Ovary (tissue), 9 donors: ENCODE data around the gene OPA1. TPM values are rescaled to one million over a fixed set of nuclear protein-coding genes. Genes with fewer than 3 reads are reported as not detected.

Experiments
- DNase-seq, 5 donors: peaks; one replicate each; pipeline ENCODE4 v3.0.0-alpha.2; 2019 to 2020
- H3K27ac ChIP-seq, 2 donors: fragments of 200-600 bp; one replicate each; pipeline versions ENCODE4 v1.5.1 to v1.8.0; 2019 to 2022
- H3K27me3 ChIP-seq: fragments of 200-600 bp; one replicate; pipeline ENCODE4 v1.8.0; 2022
- H3K36me3 ChIP-seq: fragments of 200-600 bp; sonication (generic); one replicate; pipeline ENCODE4 v1.5.1; 2019
- H3K4me1 ChIP-seq: one replicate; pipeline ENCODE4 v1.8.1; 2013; ENCODE audit warnings: mild to moderate bottlenecking, moderate library complexity; ENCODE audit not compliant: insufficient read depth
- H3K4me3 ChIP-seq: fragments of 200-600 bp; sonication (generic); one replicate; pipeline ENCODE4 v1.5.1; 2017
- H3K9me3 ChIP-seq, 2 donors: fragments of 200-600 bp in 1 of 2; sonication (generic) in 1 of 2; one replicate each; pipeline versions ENCODE4 v1.5.1 to v1.8.1; 2013 to 2019; ENCODE audit warnings: mild to moderate bottlenecking in 1 of 2, moderate library complexity in 1 of 2
- CTCF ChIP-seq, 3 donors: fragments of 450-650 bp in 2 of 3; fragments of 200-600 bp in 1 of 3; IDR thresholded peaks; one replicate each; pipeline versions ENCODE4 v1.5.1 to v1.8.0; 2016 to 2022; ENCODE audit warnings: antibody characterized with exemption in 3 of 3, mild to moderate bottlenecking in 1 of 3
- EP300 ChIP-seq: sonication (generic); formaldehyde crosslinking; IDR thresholded peaks from one replicate; pipeline ENCODE4 v1.6.1; 2017; ENCODE audit warnings: antibody characterized with exemption
- POLR2A ChIP-seq: fragments of 450-650 bp; IDR thresholded peaks from one replicate; pipeline ENCODE4 v1.6.1; 2017; ENCODE audit warnings: antibody characterized with exemption, mild to moderate bottlenecking, moderate library complexity
- WGBS, 3 donors: extraction: QIAGEN DNeasy Blood & Tissue Kit in 1 of 3; methylation state at CpG; one replicate each; pipeline versions ENCODE4 v1.1.5 to v1.1.7; 2013 to 2017; 5-methylcytosine and 5-hydroxymethylcytosine counted together
- intact Hi-C, 4 donors: fragments of 100-400 bp; cut with DNase I; formaldehyde crosslinking; loops; one replicate each; pipeline versions ENCODE4 v1.11.0 to v1.15.1; 2022 to 2023
- polyA plus RNA-seq, 2 donors: library from polyadenylated mRNA; stranded (reverse); fragments of 200-250 nt in 1 of 2; fragments of 350-450 nt in 1 of 2; fragmentation: Illumina TruSeq in 1 of 2; extraction: RNeasy Lipid Tissue Mini Kit (QIAGEN cat#74804) in 1 of 2; gene quantifications; one replicate each; pipeline ENCODE4 v1.2.3, GENCODE V29; 2013 to 2014
- total RNA-seq, 7 donors: library from RNA; depleted of rRNA in 2 of 7; stranded (reverse); fragments of >200 nt in 2 of 7; fragmentation: NEBNext Ultra II Directional in 3 of 7; extraction: Animal tissue kit (Norgen Biotek cat#: 25700) in 3 of 7; gene quantifications; one replicate each; pipeline versions ENCODE4 v1.1.0 to v1.2.4, GENCODE V29; 2016 to 2023
- donor health status: DM: no; HTN: no; CAD: no; lungs with moderate emphysema.
- donor health status: DM: no; HTN: no; CAD: no.
- donor health status: Bipolar disorder and iron deficiency.
- donor health status: DM: yes; HTN: yes; CAD: no.
- donor health status: DM: no; HTN: no; CAD: no.
- donor health status: DM: yes; HTN: yes; CAD: no.

OPA1 gene
- total and polyA plus RNA-seq, 9 donors = 14.4 to 50.4 (median 33.7) TPM

- no peaks in the 10 kb centered on the region for H3K27me3 ChIP-seq
- WGBS, 3 donors = 33 to 53% (median 35%) methylated on average over 9 of the region's 9 CpGs
- no peak overlapping the region for H3K27ac ChIP-seq
Measured at GRCh38 chr3:193711523-193711963, 118.5 kb downstream of the OPA1 start.

DNA sequence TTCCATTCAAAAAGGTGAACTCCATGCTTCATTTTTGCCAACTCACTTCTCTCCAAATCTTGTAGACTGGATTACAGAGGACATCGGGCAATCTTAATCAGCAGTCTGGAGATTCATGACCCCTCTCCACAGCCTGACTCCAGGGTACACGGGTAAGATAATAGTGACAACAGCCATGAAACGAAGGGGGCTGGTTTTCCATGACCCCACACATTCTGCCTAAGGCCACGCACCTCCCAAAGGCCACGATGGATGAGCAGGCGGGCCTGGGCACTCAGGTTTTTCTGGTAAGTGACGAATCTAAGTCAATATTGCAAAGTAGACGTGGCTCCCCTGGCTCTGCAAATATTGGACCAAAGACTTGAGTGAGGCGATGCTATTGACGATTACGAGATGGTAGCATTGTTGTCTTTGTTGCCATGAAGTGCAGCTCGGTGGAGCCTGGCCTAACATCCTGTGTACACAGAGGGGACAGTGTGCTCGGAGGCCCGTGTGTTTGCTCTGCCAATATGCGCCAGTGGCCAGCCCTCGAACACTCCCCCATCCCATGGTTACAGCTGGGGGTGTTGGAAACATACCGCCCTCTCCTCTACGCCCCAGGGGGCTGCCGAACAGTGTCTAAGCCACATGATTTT is 119.1 kb downstream of the OPA1 start:
- Histone ChIP-seq H3K36me3 (no peaks in the 10 kb centered on the region), H3K4me3 (no peak overlapping the region), H3K27me3 (no peaks in the 10 kb centered on the region), H3K4me1 (peaks cover 2% of the 10 kb centered on the region), H3K27ac (no peak overlapping the region), H3K9me3 (peaks cover 0 to 3% of the 10 kb centered on the region in 2 donors)
- WGBS, 3 donors = 89 to 92% (median 90%) methylated on average over 19 of the region's 19 CpGs
- intact Hi-C loops = no loop called here
- TF ChIP-seq CTCF (IDR thresholded peaks at IDR 0.05) (no peak), EP300 (no peak), POLR2A (no peak)
- no peak for DNase-seq

More at GRCh38 chr3:193711523-193711963, 118.5 kb downstream of the OPA1 start:
- TF ChIP-seq EP300 (no peak), POLR2A (no peak), CTCF (IDR thresholded peaks at IDR 0.05) (no peak)
- Histone ChIP-seq H3K36me3 (no peaks in the 10 kb centered on the region), H3K9me3 (peaks cover 0 to 3% of the 10 kb centered on the region in 2 donors), H3K4me1 (peaks cover 2% of the 10 kb centered on the region), H3K4me3 (no peak overlapping the region)
- intact Hi-C loops = no loop called here
- peak in 2 of 5 donors; percentile 26 to 47 for DNase-seq

- Histone ChIP-seq H3K4me1 (peaks cover 2% of the 10 kb centered on the region), H3K9me3 (peaks cover 0 to 3% of the 10 kb centered on the region in 2 donors), H3K27ac (no peak overlapping the region), H3K36me3 (no peaks in the 10 kb centered on the region), H3K4me3 (no peak overlapping the region), H3K27me3 (no peaks in the 10 kb centered on the region)
- intact Hi-C loops = no loop called here
- no peak for DNase-seq
- TF ChIP-seq EP300 (no peak), CTCF (IDR thresholded peaks at IDR 0.05) (no peak), POLR2A (no peak)
- WGBS, 3 donors = 96 to 98% (median 97%) methylated on average over 5 of the region's 5 CpGs
Measured at GRCh38 chr3:193712938-193713337, 119.9 kb downstream of the OPA1 start.

DNA sequence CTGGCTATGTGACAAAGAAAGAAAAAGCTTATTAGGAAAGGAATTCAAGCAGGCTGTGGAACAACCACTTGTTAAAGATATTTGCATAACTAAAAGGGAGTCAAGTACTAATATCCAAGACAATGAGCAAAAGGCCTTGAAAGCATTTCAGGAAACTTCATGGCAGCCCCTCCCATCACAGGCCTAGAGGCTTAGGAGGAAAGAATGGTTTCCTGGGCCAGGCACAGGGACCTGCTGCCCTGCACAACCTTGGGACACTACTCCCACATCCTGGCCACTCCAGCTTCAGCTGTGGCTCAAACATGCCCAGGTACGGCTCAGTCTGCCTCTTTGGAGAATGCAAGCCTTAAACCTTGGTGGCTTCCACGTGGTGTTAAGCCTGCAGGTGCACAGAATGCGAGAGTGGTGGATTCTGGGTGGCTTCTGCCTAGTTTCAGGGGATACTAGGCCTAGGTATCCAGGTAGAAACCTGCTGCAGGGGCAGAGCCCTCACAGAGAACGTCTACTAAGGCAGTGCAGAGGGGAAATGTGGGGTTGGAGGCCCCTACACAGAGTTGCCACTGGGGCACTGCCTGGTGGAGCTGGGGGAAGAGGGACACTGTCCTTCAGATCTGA is 121.6 kb downstream of the OPA1 start:
- H3K4me1 ChIP-seq = peaks cover 2% of the 10 kb centered on the region
- 57 to 92% (median 78%) methylated on average over 4 of the region's 4 CpGs for WGBS, 3 donors
- no peak for TF ChIP-seq POLR2A
- TF ChIP-seq EP300 = no peak
- no peak for TF ChIP-seq CTCF (IDR thresholded peaks at IDR 0.05)
- no peak overlapping the region for H3K27ac ChIP-seq
- peaks cover 0 to 3% of the 10 kb centered on the region in 2 donors for H3K9me3 ChIP-seq
- H3K4me3 ChIP-seq = no peak overlapping the region
- H3K27me3 ChIP-seq = no peaks in the 10 kb centered on the region
- no peaks in the 10 kb centered on the region for H3K36me3 ChIP-seq
- no peak for DNase-seq
- intact Hi-C loops = no loop called here
